IPS DF 4.7 (cell line): Measurements from ENCODE around the gene NATD1.
"Not testable (repeated sequence)": the region's sequence is repeated elsewhere in the genome, so short reads cannot be mapped to it uniquely, and the experiment has no call there.

ENCODE experiments used
- DNase-seq: peaks from one replicate; pipeline ENCODE4 v3.0.0-alpha.2; 2013; ENCODE audit warnings: low spot score; ENCODE audit errors: extremely low read depth

Gene NATD1

DNA sequence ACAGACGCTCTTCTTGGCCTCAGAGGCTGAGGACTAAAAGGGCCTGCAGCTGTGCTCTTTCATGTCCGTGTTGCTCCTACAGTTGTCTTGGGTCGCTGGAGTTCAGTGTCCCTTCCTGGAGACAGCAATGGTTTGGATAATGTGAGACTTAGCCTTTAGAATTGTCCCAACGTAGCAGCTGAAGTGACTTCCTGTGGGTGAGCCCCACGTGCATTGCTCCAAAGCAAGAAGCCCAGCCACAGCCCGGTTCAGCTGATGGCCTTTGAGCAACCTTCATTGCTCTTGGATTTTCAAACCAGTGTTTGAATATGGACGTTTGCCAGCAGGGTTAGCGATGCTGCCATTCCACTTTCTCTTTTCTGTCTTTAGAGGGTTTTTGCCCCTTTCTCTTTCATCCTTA, 59.0 kb downstream of the NATD1 start:
- no peak for DNase-seq

GRCh38 chr17:21193031-21193430, 60.2 kb downstream of the NATD1 start:
- DNase-seq = no peak

GRCh38 chr17:21192414-21192813, 60.8 kb downstream of the NATD1 start:
- DNase-seq = not testable (repeated sequence)

- no peak for DNase-seq
These were observed 61.5 kb downstream of the NATD1 start for GRCh38 chr17:21191698-21192097.

DNA sequence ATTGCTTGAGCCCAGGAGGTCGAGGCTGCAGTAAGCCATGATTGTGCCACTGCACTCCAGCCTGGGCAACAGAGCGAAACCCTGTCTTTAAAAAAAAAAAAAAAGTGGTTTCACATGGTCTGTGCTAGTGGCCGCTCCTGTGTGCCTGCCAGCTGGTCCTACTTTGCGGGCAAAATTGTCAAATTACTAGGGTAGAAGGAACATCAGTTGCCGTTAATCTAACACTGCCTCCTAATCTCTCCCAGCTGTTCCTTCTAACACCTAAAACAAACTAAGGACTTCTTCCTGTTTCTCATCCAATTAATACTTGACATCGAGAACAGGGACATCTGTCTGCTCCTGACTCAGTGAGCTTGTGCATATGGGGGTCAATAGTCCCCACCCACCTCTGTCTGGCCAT, 63.1 kb downstream of the NATD1 start:
- no peak for DNase-seq

DNA sequence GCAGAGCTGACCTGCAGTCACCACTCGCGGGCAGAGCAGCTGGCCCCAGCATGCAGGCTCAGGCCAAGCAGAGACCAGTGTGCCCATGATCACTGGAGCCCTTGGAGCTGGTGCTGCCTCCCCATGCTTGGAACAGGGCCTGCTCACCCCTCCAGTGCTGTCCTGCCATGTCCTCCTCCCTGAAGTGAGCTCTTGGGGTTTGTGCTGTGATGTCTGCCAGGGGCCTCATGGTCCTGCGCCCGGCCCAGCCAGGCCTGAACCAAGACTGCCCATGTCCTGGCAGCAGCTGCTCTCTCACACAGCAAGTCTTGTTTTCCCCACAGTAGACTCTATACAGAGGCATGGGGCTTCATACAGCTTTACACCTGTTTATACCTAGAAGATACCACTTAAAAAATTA, 63.8 kb downstream of the NATD1 start:
- DNase-seq = no peak
